ENCODE measurements around the gene CC2D1B. TPM values are rescaled to one million over a fixed set of nuclear protein-coding genes. Genes with fewer than 3 reads are reported as not detected.

Gene CC2D1B
- total RNA-seq, 1 experiment from 2014 or later, result 24.3 TPM

GRCh38 chr1:52337439-52337838 lies 28.6 kb downstream of the CC2D1B start:
- H2BK12ac ChIP-seq (ENCODE audit: insufficient read length, low read depth, low read length), result no peak overlapping the region
- no peak overlapping the region for H2AFZ ChIP-seq (ENCODE audit: low read length)
- H4K5ac ChIP-seq (ENCODE audit: insufficient read length, low read depth, low read length), result no peak overlapping the region
- no peak overlapping the region for H2AK5ac ChIP-seq (ENCODE audit: insufficient read length, low read length)
- H3K14ac ChIP-seq (ENCODE audit: insufficient read depth, low read length), result no peak overlapping the region
- H3K4me2 ChIP-seq (ENCODE audit: insufficient read depth, insufficient read length, low read length), result no peak overlapping the region
- peaks cover 0 to 7% of the 10 kb centered on the region in 2 experiments; a peak in 2 of 4 replicates for H3K4me1 Mint-ChIP-seq
- DNase-seq, result no peak
- H3K4me3 Mint-ChIP-seq, result no peak overlapping the region
- H3K79me1 ChIP-seq (ENCODE audit: insufficient read depth, low read depth, low read length, poor library complexity, severe bottlenecking), result no peaks in the 10 kb centered on the region
- no peaks in the 10 kb centered on the region for H3K9me3 ChIP-seq (ENCODE audit: control insufficient read depth, low read depth, low read length)
- no peak overlapping the region for H2BK120ac ChIP-seq (ENCODE audit: low read depth, low read length, poor library complexity, severe bottlenecking)
- H3K18ac ChIP-seq (ENCODE audit: insufficient read length, low read depth, low read length), result no peak overlapping the region
- no peaks in the 10 kb centered on the region for H3K23me2 ChIP-seq (ENCODE audit: insufficient read length, low read depth, low read length, poor library complexity, severe bottlenecking)
- H4K20me1 ChIP-seq (ENCODE audit: control insufficient read depth, insufficient read depth, insufficient read length), result no peaks in the 10 kb centered on the region
- no peak overlapping the region for H3T11ph ChIP-seq (ENCODE audit: low read length)
- H3K79me2 ChIP-seq (ENCODE audit: insufficient read depth, low read length), result no peaks in the 10 kb centered on the region; the same call in 1 of the 2 replicates
- no peak overlapping the region for H3K27ac ChIP-seq (ENCODE audit: insufficient read length, low read depth, low read length)
- no peak overlapping the region for H3K9ac ChIP-seq (ENCODE audit: extremely low read depth, insufficient read length, low read length)
- no peak overlapping the region for H4K8ac ChIP-seq (replicated peaks; ENCODE audit: insufficient read length, low read depth, low read length)
- no CpG with 5 or more reads among the region's 2 CpGs for WGBS (ENCODE audit: extremely low coverage, insufficient read length, low lambda C conversion rate)
- no peak overlapping the region for H2BK20ac ChIP-seq (ENCODE audit: low read depth, low read length, poor library complexity, severe bottlenecking)
- H3K27ac Mint-ChIP-seq, result no peak overlapping the region
- no peak overlapping the region for H3K23ac ChIP-seq (ENCODE audit: insufficient read length, low read depth, low read length)
- H3K9me3 Mint-ChIP-seq, result no peaks in the 10 kb centered on the region
- H3K36me3 Mint-ChIP-seq (ENCODE audit: insufficient read depth in 1 of 3, low read depth in 3 of 3), result peaks cover 0 to 27% (median 17%) of the 10 kb centered on the region in 3 experiments; a peak in 6 of 7 replicates
- H3K56ac ChIP-seq (ENCODE audit: insufficient read length, low read depth, low read length), result no peak overlapping the region
- TF ChIP-seq CTCF (conservative IDR thresholded peaks at IDR 0.05), result no peak
- H2BK5ac ChIP-seq (ENCODE audit: insufficient read length, low read length), result no peak overlapping the region
- H3K27me3 ChIP-seq (ENCODE audit: insufficient read depth, low read length), result no peaks in the 10 kb centered on the region
- H3K4ac ChIP-seq (ENCODE audit: low read depth, low read length), result no peak overlapping the region
- H3K4me1 ChIP-seq (ENCODE audit: insufficient read depth, low read length), result no peaks in the 10 kb centered on the region
- no peaks in the 10 kb centered on the region for H3K27me3 Mint-ChIP-seq (ENCODE audit: low read depth)
- no peak overlapping the region for H2BK15ac ChIP-seq (ENCODE audit: low read depth, low read length)
- no peak overlapping the region for H4K91ac ChIP-seq (ENCODE audit: insufficient read length, low read depth, low read length)

Data from H9 (cell line).